22Rv1 (cell line): ENCODE results near the gene SLC43A1.

Source experiments
- CTCF ChIP-seq: fragments of 450-650 bp; IDR thresholded peaks from 2 replicates; pipeline ENCODE4 v1.5.1; 2017; ENCODE audit warnings: mild to moderate bottlenecking
- ZFX ChIP-seq: fragments of 450-650 bp; IDR thresholded peaks from 2 replicates; pipeline ENCODE4 v1.6.1; 2017; ENCODE audit warnings: antibody characterized with exemption, borderline replicate concordance

- no peak for TF ChIP-seq CTCF
- TF ChIP-seq ZFX, result no peak
Measured at GRCh38 chr11:57446055-57446454, 69.4 kb downstream of the SLC43A1 start.
